Measurements from ENCODE around the gene OR4E1. TPM values are rescaled to one million over a fixed set of nuclear protein-coding genes. Genes with fewer than 3 reads are reported as not detected.

The OR4E1 gene
- total and polyA plus RNA-seq, 2 experiments from 2014 or later, result 0.03 TPM; not detected in 1

- H4K20me1 ChIP-seq (ENCODE audit: insufficient read depth, poor library complexity, severe bottlenecking), result no peaks in the 10 kb centered on the region
- DNase-seq (ENCODE audit: low spot score), result no peak
- no peaks in the 10 kb centered on the region for H3K27me3 ChIP-seq
- no peaks in the 10 kb centered on the region for H3K4me1 ChIP-seq (ENCODE audit: insufficient read depth)
- no peak overlapping the region for H3K27ac ChIP-seq
- no peaks in the 10 kb centered on the region for H3K36me3 ChIP-seq (replicated peaks; ENCODE audit: insufficient read depth, low read depth)
- WGBS (ENCODE audit: low lambda C conversion rate, missing lambda C conversion rate), result 65% methylated on average over 3 of the region's 3 CpGs
- H3K4me3 ChIP-seq, result no peak overlapping the region
- no peak overlapping the region for H3K4me2 ChIP-seq
- TF ChIP-seq EZH2phosphoT487 (IDR thresholded peaks at IDR 0.05; ENCODE audit: low read depth, severe bottlenecking, unreplicated experiment) (no peak), CTCF (IDR thresholded peaks at IDR 0.05; ENCODE audit: poor library complexity) (no peak)
- H3K9me3 ChIP-seq (ENCODE audit: low read depth), result no peaks in the 10 kb centered on the region
- no peaks in the 10 kb centered on the region for H3K9me2 ChIP-seq (replicated peaks; ENCODE audit: insufficient read depth)
- H2AFZ ChIP-seq, result no peak overlapping the region
- H3K79me2 ChIP-seq, result no peaks in the 10 kb centered on the region
Observed at GRCh38 chr14:21626491-21627230, 47.0 kb downstream of the OR4E1 start.

Small RNA genes within 50 kb of the gene (small RNA-seq; reads per million reads assigned to genes)
- not detected for gene AC243972.3

Other genes starting within 250 kb of the OR4E1 start
- gene CHD8, start 217.7 kb downstream of the OR4E1 start, total RNA-seq, result 41.8 and 50.9 TPM in 2 replicates
- gene CHD8, start 217.7 kb downstream of the OR4E1 start, polyA plus RNA-seq, result 22.1 and 24.1 TPM in 2 replicates
- 20.7 and 23.4 TPM in 2 replicates for gene RAB2B, start 196.9 kb downstream of the OR4E1 start, total RNA-seq
- 12.8 and 14.7 TPM in 2 replicates for gene RAB2B, start 196.9 kb downstream of the OR4E1 start, polyA plus RNA-seq
- 51.9 and 55.5 TPM in 2 replicates for gene TOX4, start 196.6 kb downstream of the OR4E1 start, total RNA-seq
- gene TOX4, start 196.6 kb downstream of the OR4E1 start, polyA plus RNA-seq, result 42.5 and 50.8 TPM in 2 replicates
- gene METTL3, start 162.5 kb downstream of the OR4E1 start, total RNA-seq, result 31.9 and 44.1 TPM in 2 replicates
- gene METTL3, start 162.5 kb downstream of the OR4E1 start, polyA plus RNA-seq, result 31.9 and 39.0 TPM in 2 replicates
- 9.6 and 11.8 TPM in 2 replicates for gene SALL2, start 147.5 kb downstream of the OR4E1 start, total RNA-seq
- gene SALL2, start 147.5 kb downstream of the OR4E1 start, polyA plus RNA-seq, result 9.5 and 10.9 TPM in 2 replicates
- not detected in 2 replicates for gene OR10G3, start 93.7 kb downstream of the OR4E1 start, total RNA-seq
- gene OR10G3, start 93.7 kb downstream of the OR4E1 start, polyA plus RNA-seq, result not detected in 2 replicates
- not detected in 2 replicates for gene OR10G2, start 38.9 kb downstream of the OR4E1 start, total RNA-seq
- not detected in 2 replicates for gene OR10G2, start 38.9 kb downstream of the OR4E1 start, polyA plus RNA-seq
- gene OR4E2, start 20.0 kb downstream of the OR4E1 start, total RNA-seq, result not detected in 2 replicates
- not detected in 2 replicates for gene OR4E2, start 20.0 kb downstream of the OR4E1 start, polyA plus RNA-seq